Middle frontal gyrus (tissue), 1 donor: ENCODE measurements around the gene ANGPTL8.

Experiments used
- DNase-seq: peaks from one replicate; pipeline ENCODE4 v3.0.0-alpha.2; 2015; ENCODE audit warnings: low spot score; ENCODE audit errors: extremely low spot score

The ANGPTL8 gene

GRCh38 chr19:11203194-11204075 lies 36.0 kb upstream of the ANGPTL8 start:
- no peak for DNase-seq

- DNase-seq: no peak
These were observed 35.3 kb upstream of the ANGPTL8 start for GRCh38 chr19:11204076-11204602.

GRCh38 chr19:11204943-11205349 lies 34.5 kb upstream of the ANGPTL8 start:
- DNase-seq: no peak

- no peak for DNase-seq
These were observed 33.4 kb upstream of the ANGPTL8 start for GRCh38 chr19:11205939-11206570.

- DNase-seq: no peak
These were observed 30.6 kb upstream of the ANGPTL8 start for GRCh38 chr19:11208561-11209471.

- DNase-seq: no peak
These were observed 29.4 kb upstream of the ANGPTL8 start for GRCh38 chr19:11209839-11210655.

- DNase-seq: no peak
These were observed 28.8 kb upstream of the ANGPTL8 start for GRCh38 chr19:11210656-11210928.

- DNase-seq: no peak
These were observed 25.0 kb upstream of the ANGPTL8 start for GRCh38 chr19:11214387-11214786.

- DNase-seq: no peak
These were observed 18.3 kb upstream of the ANGPTL8 start for GRCh38 chr19:11221082-11221598.

GRCh38 chr19:11223200-11223599 lies 16.2 kb upstream of the ANGPTL8 start:
- no peak for DNase-seq

- no peak for DNase-seq
These were observed 15.0 kb upstream of the ANGPTL8 start for GRCh38 chr19:11224429-11224828.

- no peak for DNase-seq
These were observed 14.2 kb upstream of the ANGPTL8 start for GRCh38 chr19:11225172-11225571.

GRCh38 chr19:11225815-11226214 lies 13.6 kb upstream of the ANGPTL8 start:
- no peak for DNase-seq

- no peak for DNase-seq
These were observed 12.7 kb upstream of the ANGPTL8 start for GRCh38 chr19:11226716-11227166.

- DNase-seq: no peak
These were observed 12.1 kb upstream of the ANGPTL8 start for GRCh38 chr19:11227195-11227886.

- DNase-seq: no peak
These were observed 8.6 kb upstream of the ANGPTL8 start for GRCh38 chr19:11230621-11231386.

GRCh38 chr19:11232555-11232954 lies 6.9 kb upstream of the ANGPTL8 start:
- no peak for DNase-seq

GRCh38 chr19:11233073-11233472 lies 6.3 kb upstream of the ANGPTL8 start:
- no peak for DNase-seq

GRCh38 chr19:11234486-11235075 lies 4.8 kb upstream of the ANGPTL8 start:
- DNase-seq: no peak
